Measurements from ENCODE around the gene PNLIP.

The PNLIP gene

DNA sequence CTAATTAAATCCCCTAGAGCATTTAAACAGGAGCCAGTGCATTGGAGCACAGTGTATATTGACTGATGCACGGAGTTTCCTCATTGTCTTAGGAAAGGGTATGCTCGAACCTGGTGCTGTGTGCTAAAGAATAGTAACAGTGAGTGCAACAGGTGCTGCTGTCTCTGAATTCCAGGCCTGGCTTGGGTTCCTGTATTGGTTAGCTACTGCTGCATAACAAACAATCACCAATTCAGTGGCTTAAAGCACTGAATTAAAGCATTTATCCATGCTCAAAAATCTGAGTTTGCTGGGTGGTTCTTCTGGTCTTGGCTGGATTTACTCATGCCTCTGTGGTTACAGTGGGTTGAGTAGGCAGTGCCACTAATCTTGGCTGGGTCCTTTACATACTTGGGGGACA, 43.3 kb downstream of the PNLIP start:
- H4K91ac ChIP-seq (ENCODE audit: low read depth, low read length) = no peak overlapping the region
- no peak overlapping the region for H2BK5ac ChIP-seq (ENCODE audit: low read depth, low read length, poor library complexity)
- no peak overlapping the region for H4K12ac ChIP-seq (ENCODE audit: low read depth, low read length)
- no peak overlapping the region for H2BK120ac ChIP-seq (ENCODE audit: insufficient read depth, low read length, poor library complexity)
- no peak overlapping the region for H3K9ac ChIP-seq (ENCODE audit: low read length)
- H4K8ac ChIP-seq (ENCODE audit: low read depth, low read length) = no peak overlapping the region
- H3K27me3 ChIP-seq (ENCODE audit: insufficient read depth, low read length) = no peaks in the 10 kb centered on the region
- no peak overlapping the region for H3K27ac ChIP-seq (ENCODE audit: low read depth, low read length)
- no peak overlapping the region for H2AFZ ChIP-seq (ENCODE audit: insufficient read depth, low read length, poor library complexity)
- no peaks in the 10 kb centered on the region for H3K36me3 ChIP-seq (ENCODE audit: control insufficient read depth in 1 of 2, insufficient read depth in 2 of 2, low read length in 2 of 2)
- WGBS (ENCODE audit: extremely low coverage, insufficient coverage, insufficient read length) = no CpG with 5 or more reads among the region's 2 CpGs
- H3K4ac ChIP-seq (ENCODE audit: low read depth, low read length) = no peak overlapping the region
- H3K14ac ChIP-seq (ENCODE audit: low read length) = no peak overlapping the region
- H3K4me3 ChIP-seq (ENCODE audit: low read depth, low read length) = no peak overlapping the region
- no peak overlapping the region for H2AK5ac ChIP-seq (ENCODE audit: low read length)
- no peaks in the 10 kb centered on the region for H3K9me3 ChIP-seq (ENCODE audit: insufficient read depth, low read depth, low read length)
- H3K23ac ChIP-seq (ENCODE audit: low read length) = no peak overlapping the region
- no peak overlapping the region for H3K4me2 ChIP-seq (ENCODE audit: low read length)
- no peaks in the 10 kb centered on the region for H3K4me1 ChIP-seq (ENCODE audit: control insufficient read depth in 1 of 2, insufficient read depth in 2 of 2, low read length in 2 of 2)
- no peaks in the 10 kb centered on the region for H3K79me2 ChIP-seq (ENCODE audit: control insufficient read depth, insufficient read depth, low read length, poor library complexity)
- no peak for DNase-seq
- H2BK12ac ChIP-seq (ENCODE audit: low read length) = no peak overlapping the region
- H3K18ac ChIP-seq (ENCODE audit: low read length) = no peak overlapping the region
- no peaks in the 10 kb centered on the region for H3K79me1 ChIP-seq (ENCODE audit: low read length)

- Histone ChIP-seq H3K4me2 (ENCODE audit: low read length) (no peak overlapping the region), H4K8ac (ENCODE audit: low read depth, low read length) (no peak overlapping the region), H3K79me2 (ENCODE audit: control insufficient read depth, insufficient read depth, low read length, poor library complexity) (no peaks in the 10 kb centered on the region), H3K79me1 (ENCODE audit: low read length) (no peaks in the 10 kb centered on the region), H3K4me1 (ENCODE audit: control insufficient read depth in 1 of 2, insufficient read depth in 2 of 2, low read length in 2 of 2) (no peaks in the 10 kb centered on the region), H3K4me3 (ENCODE audit: low read depth, low read length) (no peak overlapping the region), H3K18ac (ENCODE audit: low read length) (no peak overlapping the region), H2BK5ac (ENCODE audit: low read depth, low read length, poor library complexity) (no peak overlapping the region), H3K4ac (ENCODE audit: low read depth, low read length) (no peak overlapping the region), H3K14ac (ENCODE audit: low read length) (no peak overlapping the region), H2AFZ (ENCODE audit: insufficient read depth, low read length, poor library complexity) (no peak overlapping the region), H2AK5ac (ENCODE audit: low read length) (no peak overlapping the region), H3K9ac (ENCODE audit: low read length) (no peak overlapping the region), H2BK12ac (ENCODE audit: low read length) (no peak overlapping the region), H3K27me3 (ENCODE audit: insufficient read depth, low read length) (no peaks in the 10 kb centered on the region), H4K91ac (ENCODE audit: low read depth, low read length) (no peak overlapping the region), H3K23ac (ENCODE audit: low read length) (no peak overlapping the region), H3K36me3 (ENCODE audit: control insufficient read depth in 1 of 2, insufficient read depth in 2 of 2, low read length in 2 of 2) (no peaks in the 10 kb centered on the region), H3K9me3 (ENCODE audit: insufficient read depth, low read depth, low read length) (peaks cover 2% of the 10 kb centered on the region), H2BK120ac (ENCODE audit: insufficient read depth, low read length, poor library complexity) (no peak overlapping the region), H4K12ac (ENCODE audit: low read depth, low read length) (no peak overlapping the region), H3K27ac (ENCODE audit: low read depth, low read length) (no peak overlapping the region)
- no peak for DNase-seq
- WGBS (ENCODE audit: extremely low coverage, insufficient coverage, insufficient read length) = no CpG with 5 or more reads among the region's 2 CpGs
These were observed 44.2 kb downstream of the PNLIP start for GRCh38 chr10:116589926-116590325.

GRCh38 chr10:116590590-116591444, 45.1 kb downstream of the PNLIP start, which contains the start of gene PNLIPRP1:
TSS of gene PNLIPRP1 (plus strand) at chr10:116590959. CDS start at chr10:116591130, 171 bp downstream.
- Histone ChIP-seq H3K9me3 (ENCODE audit: insufficient read depth, low read depth, low read length) (peaks cover 2% of the 10 kb centered on the region), H2BK120ac (ENCODE audit: insufficient read depth, low read length, poor library complexity) (no peak within 1 kb of the TSS), H2BK5ac (ENCODE audit: low read depth, low read length, poor library complexity) (no peak within 1 kb of the TSS), H3K4me1 (ENCODE audit: control insufficient read depth in 1 of 2, insufficient read depth in 2 of 2, low read length in 2 of 2) (no peaks in the 10 kb centered on the region), H2AFZ (ENCODE audit: insufficient read depth, low read length, poor library complexity) (no peak within 1 kb of the TSS), H3K23ac (ENCODE audit: low read length) (no peak within 1 kb of the TSS), H3K4me2 (ENCODE audit: low read length) (no peak within 1 kb of the TSS), H4K8ac (ENCODE audit: low read depth, low read length) (no peak within 1 kb of the TSS), H3K4me3 (ENCODE audit: low read depth, low read length) (no peak within 1 kb of the TSS), H3K14ac (ENCODE audit: low read length) (no peak within 1 kb of the TSS), H3K79me1 (ENCODE audit: low read length) (no peaks in the 10 kb centered on the region), H4K91ac (ENCODE audit: low read depth, low read length) (no peak within 1 kb of the TSS), H3K36me3 (ENCODE audit: control insufficient read depth in 1 of 2, insufficient read depth in 2 of 2, low read length in 2 of 2) (no peaks in the 10 kb centered on the region), H3K79me2 (ENCODE audit: control insufficient read depth, insufficient read depth, low read length, poor library complexity) (no peaks in the 10 kb centered on the region), H3K4ac (ENCODE audit: low read depth, low read length) (no peak within 1 kb of the TSS), H3K27ac (ENCODE audit: low read depth, low read length) (no peak within 1 kb of the TSS), H3K18ac (ENCODE audit: low read length) (no peak within 1 kb of the TSS), H4K12ac (ENCODE audit: low read depth, low read length) (no peak within 1 kb of the TSS), H3K9ac (ENCODE audit: low read length) (no peak within 1 kb of the TSS), H2AK5ac (ENCODE audit: low read length) (no peak within 1 kb of the TSS), H3K27me3 (ENCODE audit: insufficient read depth, low read length) (no peaks in the 10 kb centered on the region), H2BK12ac (ENCODE audit: low read length) (no peak within 1 kb of the TSS)
- no CpG with 5 or more reads among the region's 9 CpGs for WGBS (ENCODE audit: extremely low coverage, insufficient coverage, insufficient read length)
- DNase-seq = no peak

- Histone ChIP-seq H3K4me2 (ENCODE audit: low read length) (no peak overlapping the region), H3K27ac (ENCODE audit: low read depth, low read length) (no peak overlapping the region), H3K36me3 (ENCODE audit: control insufficient read depth in 1 of 2, insufficient read depth in 2 of 2, low read length in 2 of 2) (no peaks in the 10 kb centered on the region), H3K14ac (ENCODE audit: low read length) (no peak overlapping the region), H3K4me1 (ENCODE audit: control insufficient read depth in 1 of 2, insufficient read depth in 2 of 2, low read length in 2 of 2) (no peaks in the 10 kb centered on the region), H4K8ac (ENCODE audit: low read depth, low read length) (no peak overlapping the region), H2BK12ac (ENCODE audit: low read length) (no peak overlapping the region), H3K27me3 (ENCODE audit: insufficient read depth, low read length) (no peaks in the 10 kb centered on the region), H2AFZ (ENCODE audit: insufficient read depth, low read length, poor library complexity) (no peak overlapping the region), H3K23ac (ENCODE audit: low read length) (no peak overlapping the region), H2BK5ac (ENCODE audit: low read depth, low read length, poor library complexity) (no peak overlapping the region), H3K9ac (ENCODE audit: low read length) (no peak overlapping the region), H2AK5ac (ENCODE audit: low read length) (no peak overlapping the region), H4K12ac (ENCODE audit: low read depth, low read length) (no peak overlapping the region), H4K91ac (ENCODE audit: low read depth, low read length) (no peak overlapping the region), H3K4ac (ENCODE audit: low read depth, low read length) (no peak overlapping the region), H3K79me2 (ENCODE audit: control insufficient read depth, insufficient read depth, low read length, poor library complexity) (no peaks in the 10 kb centered on the region), H2BK120ac (ENCODE audit: insufficient read depth, low read length, poor library complexity) (no peak overlapping the region), H3K9me3 (ENCODE audit: insufficient read depth, low read depth, low read length) (peaks cover 5% of the 10 kb centered on the region), H3K79me1 (ENCODE audit: low read length) (no peaks in the 10 kb centered on the region), H3K4me3 (ENCODE audit: low read depth, low read length) (no peak overlapping the region), H3K18ac (ENCODE audit: low read length) (no peak overlapping the region)
- no CpG with 5 or more reads among the region's 5 CpGs for WGBS (ENCODE audit: extremely low coverage, insufficient coverage, insufficient read length)
- no peak for DNase-seq
These were observed 47.5 kb downstream of the PNLIP start for GRCh38 chr10:116593139-116593740.

All from trophoblast cell (in vitro differentiated cells and primary cell).